ENCODE measurements around the gene ZNF638.

DNA sequence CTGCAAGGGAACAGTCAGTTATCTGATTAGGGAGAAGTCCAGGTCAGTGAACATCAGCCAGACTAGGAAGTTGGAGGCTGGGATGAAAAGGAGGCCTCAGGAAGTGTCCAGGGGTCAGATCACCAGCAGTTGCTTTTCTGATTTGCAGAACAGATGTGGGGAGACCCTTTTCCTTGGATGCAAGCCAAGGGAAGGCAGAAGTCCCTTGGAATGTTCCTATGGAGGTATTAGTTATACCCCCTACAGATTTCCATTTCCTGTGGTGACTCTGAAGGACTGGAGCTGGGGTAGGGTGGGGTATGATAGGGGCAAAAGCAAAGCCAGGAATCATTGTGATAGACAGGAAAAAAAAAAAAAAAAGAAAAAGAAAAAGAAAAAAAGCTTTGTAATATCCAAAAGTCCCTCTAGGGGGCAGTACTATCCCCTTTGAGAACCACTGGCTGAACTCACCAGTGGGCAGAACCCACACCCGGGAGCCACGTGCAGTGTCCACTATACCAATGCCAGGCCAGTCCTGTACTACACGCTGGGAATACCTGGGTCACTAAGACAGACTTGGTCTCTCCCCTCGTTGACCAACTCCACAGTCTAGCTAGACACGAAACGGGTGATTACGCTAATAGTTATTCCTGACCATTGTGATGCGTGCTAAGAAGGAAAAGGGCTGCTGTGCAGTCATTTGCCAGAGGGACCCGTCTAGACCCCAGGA lies 129.2 kb downstream of the ZNF638 start:
- TF ChIP-seq, protein P1, sequence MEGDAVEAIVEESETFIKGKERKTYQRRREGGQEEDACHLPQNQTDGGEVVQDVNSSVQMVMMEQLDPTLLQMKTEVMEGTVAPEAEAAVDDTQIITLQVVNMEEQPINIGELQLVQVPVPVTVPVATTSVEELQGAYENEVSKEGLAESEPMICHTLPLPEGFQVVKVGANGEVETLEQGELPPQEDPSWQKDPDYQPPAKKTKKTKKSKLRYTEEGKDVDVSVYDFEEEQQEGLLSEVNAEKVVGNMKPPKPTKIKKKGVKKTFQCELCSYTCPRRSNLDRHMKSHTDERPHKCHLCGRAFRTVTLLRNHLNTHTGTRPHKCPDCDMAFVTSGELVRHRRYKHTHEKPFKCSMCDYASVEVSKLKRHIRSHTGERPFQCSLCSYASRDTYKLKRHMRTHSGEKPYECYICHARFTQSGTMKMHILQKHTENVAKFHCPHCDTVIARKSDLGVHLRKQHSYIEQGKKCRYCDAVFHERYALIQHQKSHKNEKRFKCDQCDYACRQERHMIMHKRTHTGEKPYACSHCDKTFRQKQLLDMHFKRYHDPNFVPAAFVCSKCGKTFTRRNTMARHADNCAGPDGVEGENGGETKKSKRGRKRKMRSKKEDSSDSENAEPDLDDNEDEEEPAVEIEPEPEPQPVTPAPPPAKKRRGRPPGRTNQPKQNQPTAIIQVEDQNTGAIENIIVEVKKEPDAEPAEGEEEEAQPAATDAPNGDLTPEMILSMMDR (IDR thresholded peaks at IDR 0.05; ENCODE audit: insufficient read depth, low read depth, low read length) = peak; percentile 68
- no peak for TF ChIP-seq EZH2 (IDR thresholded peaks at IDR 0.05; ENCODE audit: insufficient read depth, low read length)
